Hepatocyte (in vitro differentiated cells): ENCODE measurements around the gene CSRP1. TPM values are rescaled to one million over a fixed set of nuclear protein-coding genes. Genes with fewer than 3 reads are reported as not detected.
A peak's percentile ranks its signal among the peaks of the same experiment; 100 is the strongest.

Source experiments
- DNase-seq: peaks from one replicate; pipeline ENCODE4 v3.0.0-alpha.2; 2016; ENCODE audit warnings: low spot score
- H2AFZ ChIP-seq: fragments of 200-600 bp; sonication (generic); 2 replicates; pipeline ENCODE4 v1.6.0; 2016; ENCODE audit warnings: antibody characterized with exemption, mild to moderate bottlenecking
- H3K27ac ChIP-seq: fragments of 200-600 bp; sonication (generic); 2 replicates; pipeline ENCODE4 v1.5.1; 2016; ENCODE audit warnings: mild to moderate bottlenecking
- H3K27me3 ChIP-seq: fragments of 200-600 bp; sonication (generic); 2 replicates; pipeline ENCODE4 v1.6.1; 2016
- H3K36me3 ChIP-seq: fragments of 200-600 bp; sonication (generic); replicated peaks from 2 replicates; pipeline ENCODE4 v1.5.1; 2016; ENCODE audit warnings: low read depth; ENCODE audit not compliant: insufficient read depth
- H3K4me1 ChIP-seq: fragments of 200-600 bp; sonication (generic); 2 replicates; pipeline ENCODE4 v1.5.1; 2016; ENCODE audit warnings: mild to moderate bottlenecking, moderate library complexity; ENCODE audit not compliant: insufficient read depth
- H3K4me2 ChIP-seq: fragments of 200-600 bp; sonication (generic); 2 replicates; pipeline ENCODE4 v1.6.0; 2016
- H3K4me3 ChIP-seq: fragments of 200-600 bp; sonication (generic); 2 replicates; pipeline ENCODE4 v1.5.1; 2016; ENCODE audit warnings: mild to moderate bottlenecking
- H3K79me2 ChIP-seq: fragments of 200-600 bp; sonication (generic); 2 replicates; pipeline ENCODE4 v1.6.0; 2017; ENCODE audit warnings: mild to moderate bottlenecking
- H3K9me2 ChIP-seq: fragments of 200-600 bp; sonication (generic); replicated peaks from 2 replicates; pipeline ENCODE4 v1.6.0; 2017; ENCODE audit warnings: mild to moderate bottlenecking; ENCODE audit not compliant: insufficient read depth
- H3K9me3 ChIP-seq: fragments of 200-600 bp; sonication (generic); 2 replicates; pipeline ENCODE4 v1.5.1; 2016; ENCODE audit warnings: low read depth, mild to moderate bottlenecking
- H4K20me1 ChIP-seq: fragments of 200-600 bp; sonication (generic); 2 replicates; pipeline ENCODE4 v1.6.0; 2016; ENCODE audit warnings: mild to moderate bottlenecking; ENCODE audit not compliant: insufficient read depth, poor library complexity, severe bottlenecking
- CTCF ChIP-seq: fragments of 200-600 bp; sonication (generic); IDR thresholded peaks from 2 replicates; pipeline ENCODE4 v1.5.1; 2016; ENCODE audit warnings: antibody characterized with exemption, mild to moderate bottlenecking; ENCODE audit not compliant: poor library complexity
- EZH2 ChIP-seq: fragments of 200-600 bp; sonication (generic); IDR thresholded peaks from 2 replicates; pipeline ENCODE4 v1.6.1; 2016; ENCODE audit warnings: antibody characterized with exemption, mild to moderate bottlenecking, borderline replicate concordance
- EZH2phosphoT487 ChIP-seq: fragments of 200-600 bp; sonication (generic); IDR thresholded peaks from one replicate; pipeline ENCODE4 v1.6.1; 2018; ENCODE audit warnings: antibody characterized with exemption, mild to moderate bottlenecking, low read depth, moderate library complexity; ENCODE audit not compliant: unreplicated experiment, severe bottlenecking
- WGBS: methylation state at CpG from one replicate; pipeline ENCODE4 v1.1.6; 2016; ENCODE audit warnings: low lambda C conversion rate; ENCODE audit errors: missing lambda C conversion rate; 5-methylcytosine and 5-hydroxymethylcytosine counted together
- polyA plus RNA-seq: library from polyadenylated mRNA; unstranded; fragments of >200 nt; fragmentation: Nextera tagmentation; extraction: Ambion mirVana; gene quantifications from 2 replicates; pipeline ENCODE4 v1.2.1, GENCODE V29; 2016
- total RNA-seq: library from RNA; depleted of rRNA; stranded (reverse); fragments of >200 nt; gene quantifications from 2 replicates; pipeline ENCODE4 v1.2.3, GENCODE V29; 2014

The CSRP1 gene
- total and polyA plus RNA-seq, 2 experiments from 2014 or later, result 50.9 to 76.0 TPM

- no peaks in the 10 kb centered on the region for H3K36me3 ChIP-seq
- H3K79me2 ChIP-seq, result peaks cover 3% of the 10 kb centered on the region
- no peaks in the 10 kb centered on the region for H3K9me3 ChIP-seq
- H3K4me2 ChIP-seq, result peak overlapping the region; percentile 78
- no peak for DNase-seq
- no peak for TF ChIP-seq EZH2
- TF ChIP-seq CTCF, result no peak
- no peak for TF ChIP-seq EZH2phosphoT487
- H3K9me2 ChIP-seq, result no peaks in the 10 kb centered on the region
- peaks cover 35% of the 10 kb centered on the region for H3K4me1 ChIP-seq
- H3K4me3 ChIP-seq, result no peak overlapping the region
- 96% methylated on average over 3 of the region's 3 CpGs for WGBS
- H3K27ac ChIP-seq, result peak overlapping the region; percentile 96
- no peak overlapping the region for H2AFZ ChIP-seq
- H3K27me3 ChIP-seq, result no peaks in the 10 kb centered on the region
- no peaks in the 10 kb centered on the region for H4K20me1 ChIP-seq
Measured at GRCh38 chr1:201506092-201506491, 831 bp downstream of the CSRP1 start.

GRCh38 chr1:201505503-201505890 lies 1.4 kb downstream of the CSRP1 start:
- 43% methylated on average over 4 of the region's 4 CpGs for WGBS
- Histone ChIP-seq H3K27me3 (no peaks in the 10 kb centered on the region), H4K20me1 (no peaks in the 10 kb centered on the region), H2AFZ (no peak overlapping the region), H3K36me3 (no peaks in the 10 kb centered on the region), H3K27ac (peak overlapping the region; percentile 96), H3K79me2 (peaks cover 3% of the 10 kb centered on the region), H3K4me3 (no peak overlapping the region), H3K4me1 (peaks cover 41% of the 10 kb centered on the region), H3K4me2 (peak overlapping the region; percentile 78), H3K9me2 (no peaks in the 10 kb centered on the region), H3K9me3 (no peaks in the 10 kb centered on the region)
- no peak for DNase-seq
- TF ChIP-seq EZH2, result no peak
- TF ChIP-seq EZH2phosphoT487, result no peak
- TF ChIP-seq CTCF, result no peak

GRCh38 chr1:201504799-201505502 lies 2.0 kb downstream of the CSRP1 start:
- H3K4me3 ChIP-seq, result no peak overlapping the region
- peak; percentile 58 for DNase-seq
- no peaks in the 10 kb centered on the region for H4K20me1 ChIP-seq
- WGBS, result 87% methylated on average over 9 of the region's 9 CpGs
- peak overlapping the region; percentile 96 for H3K27ac ChIP-seq
- H3K9me2 ChIP-seq, result no peaks in the 10 kb centered on the region
- H3K36me3 ChIP-seq, result no peaks in the 10 kb centered on the region
- H3K4me2 ChIP-seq, result peak overlapping the region; percentile 78
- peaks cover 44% of the 10 kb centered on the region for H3K4me1 ChIP-seq
- TF ChIP-seq EZH2, result no peak
- no peak for TF ChIP-seq CTCF
- no peak for TF ChIP-seq EZH2phosphoT487
- H3K27me3 ChIP-seq, result no peaks in the 10 kb centered on the region
- H2AFZ ChIP-seq, result no peak overlapping the region
- no peaks in the 10 kb centered on the region for H3K9me3 ChIP-seq
- H3K79me2 ChIP-seq, result peaks cover 3% of the 10 kb centered on the region
